Measurements from ENCODE around the gene RALA.
A peak's percentile ranks its signal among the peaks of the same experiment; 100 is the strongest.

DNA sequence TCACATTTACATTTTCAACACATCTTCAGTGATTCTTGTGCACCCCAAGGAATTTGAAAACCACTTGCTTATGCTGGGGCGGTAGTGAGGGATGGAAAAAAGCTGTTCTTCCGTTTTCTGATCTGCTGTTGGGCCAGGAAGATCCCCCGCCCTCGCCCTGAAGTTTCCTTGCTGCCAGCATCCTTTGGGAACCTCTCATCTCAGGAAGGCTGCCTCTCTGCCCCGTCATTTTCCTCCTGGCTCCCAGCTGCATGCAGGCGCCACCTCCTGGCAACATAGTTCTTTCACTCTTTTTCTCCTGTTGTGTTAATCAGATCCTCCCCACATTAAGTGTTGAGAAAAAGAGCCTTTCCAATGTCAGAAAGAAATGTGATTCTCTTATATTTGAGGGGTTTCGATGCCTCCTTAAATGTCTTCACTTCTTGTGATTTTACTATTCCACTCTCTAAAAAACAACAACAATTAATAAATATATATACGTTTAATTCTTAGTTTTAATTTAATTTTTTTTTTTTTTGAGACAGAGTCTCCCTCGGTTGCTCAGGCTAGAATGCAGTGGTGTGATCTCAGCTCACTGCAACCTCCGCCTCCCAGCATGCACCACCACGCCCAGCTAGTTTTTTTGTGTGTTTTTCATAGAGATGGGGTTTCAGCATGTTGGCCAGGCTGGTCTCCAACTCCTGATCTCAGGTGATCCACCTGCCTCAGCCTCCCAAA is 122.9 kb downstream of the RALA start:
- no peak for TF ChIP-seq POLR2A (IDR thresholded peaks at IDR 0.05)
- TF ChIP-seq, protein P1, sequence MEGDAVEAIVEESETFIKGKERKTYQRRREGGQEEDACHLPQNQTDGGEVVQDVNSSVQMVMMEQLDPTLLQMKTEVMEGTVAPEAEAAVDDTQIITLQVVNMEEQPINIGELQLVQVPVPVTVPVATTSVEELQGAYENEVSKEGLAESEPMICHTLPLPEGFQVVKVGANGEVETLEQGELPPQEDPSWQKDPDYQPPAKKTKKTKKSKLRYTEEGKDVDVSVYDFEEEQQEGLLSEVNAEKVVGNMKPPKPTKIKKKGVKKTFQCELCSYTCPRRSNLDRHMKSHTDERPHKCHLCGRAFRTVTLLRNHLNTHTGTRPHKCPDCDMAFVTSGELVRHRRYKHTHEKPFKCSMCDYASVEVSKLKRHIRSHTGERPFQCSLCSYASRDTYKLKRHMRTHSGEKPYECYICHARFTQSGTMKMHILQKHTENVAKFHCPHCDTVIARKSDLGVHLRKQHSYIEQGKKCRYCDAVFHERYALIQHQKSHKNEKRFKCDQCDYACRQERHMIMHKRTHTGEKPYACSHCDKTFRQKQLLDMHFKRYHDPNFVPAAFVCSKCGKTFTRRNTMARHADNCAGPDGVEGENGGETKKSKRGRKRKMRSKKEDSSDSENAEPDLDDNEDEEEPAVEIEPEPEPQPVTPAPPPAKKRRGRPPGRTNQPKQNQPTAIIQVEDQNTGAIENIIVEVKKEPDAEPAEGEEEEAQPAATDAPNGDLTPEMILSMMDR (IDR thresholded peaks at IDR 0.05) = peak; percentile 42 to 68 (median 66)

Data from testis (tissue), 2 donors.